ENCODE measurements around the gene SMAD2.
A peak's percentile ranks its signal among the peaks of the same experiment; 100 is the strongest.

SMAD2 gene

DNA sequence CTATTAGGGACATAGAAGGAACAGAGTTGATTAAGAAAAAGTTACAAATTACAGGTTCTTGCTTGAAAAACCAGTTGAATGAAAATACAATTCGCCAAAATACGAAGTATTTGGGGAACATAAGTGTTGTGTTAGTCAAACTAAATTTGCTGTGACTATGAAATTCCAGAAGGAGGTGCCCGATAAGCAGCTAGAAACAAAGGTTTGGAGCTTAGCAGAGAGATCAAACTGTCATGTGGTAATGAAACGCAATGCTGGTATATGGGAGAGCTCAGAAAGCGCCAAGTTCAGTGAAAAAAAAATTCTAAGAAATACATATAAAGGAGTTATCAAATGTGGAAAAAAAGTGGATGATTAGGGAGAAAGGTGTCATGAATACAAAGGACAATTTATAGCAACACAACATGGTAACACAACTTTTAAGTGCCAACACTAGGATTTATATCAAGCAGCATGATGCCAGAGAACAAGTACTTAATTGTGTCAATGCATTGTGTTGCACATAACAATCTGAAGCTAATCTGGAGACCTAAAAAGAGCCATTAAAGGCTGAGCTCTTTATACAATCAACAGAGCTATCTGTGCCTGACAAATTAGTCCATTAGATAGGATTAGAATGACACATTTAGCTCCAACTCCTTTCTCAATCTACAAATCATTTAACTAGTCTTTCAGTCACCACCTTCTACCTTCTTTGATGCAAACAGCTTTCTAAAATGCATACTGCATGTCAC, 31.2 kb downstream of the SMAD2 start:
- no peak for DNase-seq
- intact Hi-C loops (cut with DNase I) = no loop called here

DNA sequence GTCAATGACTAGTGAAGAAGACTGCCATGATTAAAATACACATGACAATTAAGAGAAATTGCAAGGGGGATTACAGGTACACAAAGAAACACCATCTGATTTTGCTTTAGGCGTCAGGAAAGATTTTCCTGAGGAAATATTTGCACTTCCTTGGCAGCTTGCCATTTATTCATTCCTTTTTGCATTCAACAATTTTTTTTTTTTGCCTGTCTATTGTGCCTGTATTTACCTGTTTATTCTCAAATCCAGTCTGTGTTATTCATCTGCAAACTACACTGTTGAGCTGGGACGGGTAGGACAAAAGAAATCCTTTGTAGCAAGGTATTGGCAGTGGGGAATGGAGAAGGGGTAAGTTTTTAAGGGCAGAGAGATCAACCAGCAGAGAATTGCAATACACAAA, 31.8 kb downstream of the SMAD2 start:
- no peak for DNase-seq
- intact Hi-C loops (cut with DNase I) = no loop called here

DNA sequence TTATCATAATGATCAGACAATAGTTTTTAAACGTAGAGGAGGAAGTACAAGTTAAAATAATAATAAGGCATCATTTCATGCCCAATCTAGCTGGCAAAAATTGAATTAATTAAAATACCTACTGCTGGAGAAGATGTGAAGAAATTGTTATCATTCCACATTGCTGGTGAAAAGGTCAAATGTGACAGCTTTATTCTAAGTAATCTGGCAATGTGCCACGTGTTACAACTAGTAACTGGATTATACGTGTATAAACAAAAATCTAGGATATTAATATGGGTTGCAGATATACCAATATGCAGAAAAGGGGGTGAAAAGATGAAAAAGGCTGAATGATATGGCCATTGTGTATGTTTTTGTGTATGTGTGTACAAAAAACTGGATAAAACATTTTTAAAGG, 32.4 kb downstream of the SMAD2 start:
- intact Hi-C loops (cut with DNase I) = no loop called here
- DNase-seq = no peak

DNA sequence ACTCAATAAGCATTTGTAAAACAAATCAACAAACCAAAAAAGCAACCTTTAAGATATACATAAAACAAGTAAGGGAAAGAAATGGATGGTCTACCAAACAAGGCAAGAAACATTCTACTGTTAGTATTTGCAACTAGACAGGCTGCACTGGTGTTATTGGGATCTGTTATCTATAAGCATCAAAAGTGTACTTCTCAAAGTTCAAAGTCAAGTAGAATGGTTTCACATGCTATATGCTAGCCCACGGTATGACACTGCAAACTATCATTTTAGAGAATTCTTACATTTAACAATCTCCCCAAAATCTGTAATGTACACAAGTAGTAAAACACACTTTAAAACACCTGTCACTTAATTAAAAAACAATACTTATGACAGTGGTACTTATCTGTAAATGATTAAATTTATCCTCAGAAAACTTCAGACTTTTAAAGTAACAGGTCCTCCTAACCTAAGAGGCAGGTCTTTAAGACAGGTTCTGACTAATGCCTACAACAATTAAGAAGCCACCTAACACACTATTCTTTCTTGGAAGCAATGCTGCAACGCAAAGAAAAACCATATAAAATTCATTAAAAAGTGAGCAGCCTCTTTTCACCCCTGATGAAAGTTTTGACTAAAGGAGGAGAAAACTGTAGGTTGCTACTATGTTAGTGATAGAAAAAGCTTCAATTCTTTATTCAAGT, 34.8 kb downstream of the SMAD2 start:
- intact Hi-C loops (cut with DNase I) = no loop called here
- no peak for DNase-seq

DNA sequence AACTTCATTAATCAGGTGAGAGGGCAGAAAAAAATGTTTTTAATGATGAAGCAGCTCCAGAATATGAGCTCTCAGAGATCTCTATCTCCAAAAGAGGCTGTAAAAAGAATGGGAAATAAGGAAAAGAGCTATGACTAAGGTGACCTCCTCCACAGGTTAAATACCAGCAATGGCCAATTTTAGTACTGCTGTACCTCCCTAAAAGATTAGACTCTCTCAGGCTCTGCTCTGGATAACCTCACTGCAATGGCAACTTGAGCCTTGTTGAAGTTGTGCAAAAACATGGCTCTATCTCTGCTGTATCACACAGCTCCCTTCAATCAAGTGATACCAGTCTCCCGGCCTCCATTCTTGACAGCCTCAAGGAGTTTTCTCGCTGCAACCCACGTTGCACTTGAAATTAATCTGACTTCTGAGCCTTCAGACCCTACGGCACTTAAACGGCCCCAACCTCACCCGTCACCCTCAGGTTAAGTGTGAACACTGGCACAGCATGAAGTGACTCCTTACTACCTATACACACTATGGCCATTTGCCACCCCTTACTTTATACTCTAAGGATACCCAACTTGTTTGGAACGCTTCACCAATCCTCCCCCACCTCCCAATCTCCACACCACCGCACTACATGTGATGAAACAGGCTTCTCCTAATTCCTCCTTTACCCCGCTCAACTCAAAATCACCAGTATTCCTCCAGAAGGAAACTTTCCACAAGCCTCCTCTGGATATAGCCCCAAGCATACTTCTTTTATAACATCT, 36.3 kb downstream of the SMAD2 start:
- intact Hi-C loops (cut with DNase I) = no loop called here
- no peak for DNase-seq

DNA sequence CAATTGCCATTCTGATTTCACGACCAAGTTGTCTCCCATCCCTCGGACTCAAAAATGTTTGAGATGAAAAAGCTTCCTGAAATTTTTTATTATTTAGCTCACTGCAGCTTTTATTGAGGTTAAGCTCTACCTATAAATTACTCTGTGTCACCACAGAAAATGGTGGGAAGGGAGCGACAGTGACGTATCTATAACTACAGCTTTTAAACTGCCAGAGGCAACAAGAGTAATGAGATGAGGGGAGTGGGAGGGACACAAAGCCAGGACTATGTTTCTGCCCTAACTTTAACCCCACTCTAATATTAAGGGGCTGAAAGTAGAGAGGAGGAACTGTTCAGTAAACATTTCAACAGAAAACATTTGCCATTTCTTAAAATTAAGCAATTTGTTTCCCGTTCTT, 37.4 kb downstream of the SMAD2 start:
- DNase-seq = no peak
- intact Hi-C loops (cut with DNase I) = no loop called here

DNA sequence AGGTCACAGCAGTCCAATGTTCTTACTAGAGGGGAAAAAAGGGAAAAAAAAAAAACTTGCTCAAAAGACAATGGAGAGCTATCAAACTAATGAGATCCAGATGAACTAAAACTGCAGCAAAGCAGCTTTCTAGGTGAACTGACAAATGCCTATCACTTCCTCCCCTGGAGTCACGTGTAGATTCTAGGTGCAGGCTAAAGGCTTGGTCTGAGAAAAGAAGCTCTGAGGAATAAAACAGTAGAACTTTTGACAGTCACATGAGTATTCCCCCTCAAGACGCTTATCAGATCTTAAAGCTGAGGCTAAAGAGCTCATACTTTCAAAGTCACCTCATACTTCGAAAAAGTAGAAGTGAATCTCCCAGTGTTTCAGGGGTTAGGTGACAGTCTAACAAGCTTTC, 42.3 kb downstream of the SMAD2 start:
- no peak for DNase-seq
- intact Hi-C loops (cut with DNase I) = no loop called here

DNA sequence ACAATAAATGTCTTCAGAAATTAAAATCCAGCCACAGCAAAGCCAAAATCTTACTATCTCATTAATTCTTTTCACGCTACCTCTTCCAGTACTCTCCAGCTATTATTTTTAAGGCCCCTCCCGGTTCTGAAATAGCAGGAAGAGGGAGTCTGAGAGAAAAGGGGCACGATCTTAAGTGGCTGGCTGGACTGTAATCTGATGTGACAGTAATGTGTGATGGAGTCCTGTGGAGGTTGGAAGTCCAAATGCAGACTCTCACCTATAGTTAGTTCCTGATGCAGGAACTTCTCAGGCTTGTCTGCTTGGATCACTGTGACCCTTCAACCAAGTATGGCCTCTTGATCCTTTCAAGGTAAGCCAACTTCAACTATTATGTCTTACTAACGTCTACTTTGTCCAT, 43.2 kb downstream of the SMAD2 start:
- no peak for DNase-seq
- intact Hi-C loops (cut with DNase I) = no loop called here

DNA sequence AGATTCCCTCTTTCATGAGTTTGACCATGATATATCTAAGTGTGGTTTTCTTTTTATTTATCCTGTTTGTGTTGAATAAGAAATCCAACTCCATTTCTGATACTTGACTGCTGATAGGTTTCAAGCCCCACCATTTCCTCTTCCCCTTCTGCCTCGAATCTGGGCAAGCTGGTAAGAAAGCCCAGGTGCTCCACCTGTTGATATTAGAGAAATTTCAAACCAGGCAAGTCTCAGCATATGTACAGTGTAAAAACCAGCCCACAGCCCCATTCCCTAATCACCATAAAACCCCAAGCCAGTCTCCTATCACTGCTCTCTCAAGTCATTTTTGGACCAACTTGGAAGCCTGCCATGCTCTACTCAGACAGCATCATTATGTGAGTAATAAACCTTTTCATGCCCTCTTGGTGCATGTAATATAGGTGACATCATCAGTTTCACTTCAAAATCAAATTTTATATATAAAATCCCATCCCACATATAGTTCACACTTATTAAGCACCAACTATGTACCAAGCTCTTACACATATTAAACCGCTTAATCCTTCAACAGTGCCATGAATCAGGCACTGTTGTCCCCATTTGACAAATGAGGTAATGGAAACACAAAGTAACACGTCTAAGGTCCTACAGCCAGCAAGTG, 46.6 kb downstream of the SMAD2 start:
- intact Hi-C loops (cut with DNase I) = no loop called here
- no peak for DNase-seq

DNA sequence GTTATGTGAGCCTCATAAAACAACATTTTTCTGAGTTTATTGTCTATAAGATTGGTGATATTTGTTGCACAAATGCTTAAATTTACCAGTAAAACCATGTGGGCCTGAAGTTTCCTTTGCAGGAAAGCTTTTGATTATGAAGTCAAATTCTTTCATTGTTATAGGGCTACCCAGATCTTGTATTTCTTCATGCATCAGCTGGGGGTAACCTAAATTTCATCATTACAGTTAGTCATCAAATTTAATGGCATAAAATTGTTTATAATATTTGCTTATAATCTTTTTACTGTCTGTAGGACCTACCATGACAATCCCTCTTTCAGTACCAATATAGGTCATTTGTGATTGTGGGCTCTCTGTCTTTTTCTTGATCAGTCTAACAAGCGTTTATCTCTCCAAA, 47.8 kb downstream of the SMAD2 start:
- no peak for DNase-seq
- intact Hi-C loops (cut with DNase I) = no loop called here

DNA sequence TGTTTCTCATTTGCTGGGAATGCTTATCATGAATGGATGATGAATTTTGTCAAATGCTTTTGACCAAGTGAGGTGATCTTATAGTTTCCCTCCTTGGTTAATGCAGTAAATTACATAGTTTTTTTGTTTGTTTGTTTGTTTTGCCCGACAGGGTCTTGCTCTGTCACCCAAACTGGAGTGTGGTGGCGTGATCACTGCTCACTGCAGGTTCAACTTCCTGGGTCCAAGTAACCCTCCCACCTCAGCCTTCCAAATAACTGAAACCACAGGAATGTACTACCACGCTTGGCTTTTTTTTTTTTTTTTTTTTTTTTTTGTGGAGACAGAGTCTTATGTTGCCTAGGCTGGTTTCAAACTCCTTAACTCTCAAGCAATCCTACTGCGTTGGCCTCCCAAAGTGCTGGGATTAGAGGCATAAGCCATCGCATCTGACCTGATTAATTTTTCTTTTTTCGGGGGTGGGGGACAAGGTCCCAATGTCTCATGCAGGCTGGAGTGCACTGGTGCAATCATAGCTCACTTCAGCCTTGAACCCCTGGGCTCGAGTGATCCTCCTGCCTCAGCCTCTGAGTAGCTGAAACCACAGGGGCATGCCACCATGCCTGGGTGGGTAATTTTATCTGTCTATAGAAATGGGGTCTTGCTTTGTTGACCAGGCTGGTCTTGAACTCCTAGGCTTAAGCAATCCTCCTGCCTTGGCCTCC, 48.6 kb downstream of the SMAD2 start:
- no peak for DNase-seq
- intact Hi-C loops (cut with DNase I) = no loop called here

DNA sequence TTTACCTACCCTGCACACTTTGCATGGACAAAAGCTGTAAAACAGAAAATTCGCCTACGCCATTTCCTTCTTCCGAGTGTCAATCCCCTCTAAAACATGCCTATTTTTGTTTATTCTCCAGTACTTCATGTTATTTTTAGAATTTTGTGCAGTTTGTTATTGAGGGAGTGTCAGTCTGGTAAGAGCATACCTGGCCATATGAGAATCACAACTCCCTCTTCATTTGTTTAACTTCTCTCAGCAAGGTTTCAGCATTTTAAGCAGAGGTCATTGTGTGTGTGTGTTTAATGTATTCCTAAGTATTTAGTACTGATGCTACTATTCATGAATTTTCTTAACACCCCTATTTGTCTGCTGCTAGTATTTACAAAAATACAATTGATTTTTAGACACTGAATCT, 49.4 kb downstream of the SMAD2 start:
- DNase-seq = no peak
- intact Hi-C loops (cut with DNase I) = no loop called here

DNA sequence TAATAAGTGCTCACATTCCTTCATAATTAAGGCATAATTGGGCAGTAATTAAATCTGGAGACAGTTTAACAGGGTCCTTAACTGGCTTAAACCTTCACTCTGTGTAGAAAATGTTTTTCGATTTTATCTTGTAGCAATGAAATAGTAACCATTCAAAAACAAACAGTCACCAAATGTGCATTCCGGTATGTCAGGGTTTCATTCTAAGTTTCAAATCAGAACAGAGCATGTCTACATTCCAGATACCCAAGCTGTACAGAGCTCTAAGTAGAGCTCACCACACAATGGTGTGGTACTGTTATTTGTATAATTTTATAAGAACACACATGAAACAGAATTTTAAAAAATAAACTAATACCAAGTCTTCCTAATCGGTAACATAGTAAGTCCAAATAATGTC, 52.6 kb downstream of the SMAD2 start:
- intact Hi-C loops (cut with DNase I) = no loop called here
- DNase-seq = no peak

DNA sequence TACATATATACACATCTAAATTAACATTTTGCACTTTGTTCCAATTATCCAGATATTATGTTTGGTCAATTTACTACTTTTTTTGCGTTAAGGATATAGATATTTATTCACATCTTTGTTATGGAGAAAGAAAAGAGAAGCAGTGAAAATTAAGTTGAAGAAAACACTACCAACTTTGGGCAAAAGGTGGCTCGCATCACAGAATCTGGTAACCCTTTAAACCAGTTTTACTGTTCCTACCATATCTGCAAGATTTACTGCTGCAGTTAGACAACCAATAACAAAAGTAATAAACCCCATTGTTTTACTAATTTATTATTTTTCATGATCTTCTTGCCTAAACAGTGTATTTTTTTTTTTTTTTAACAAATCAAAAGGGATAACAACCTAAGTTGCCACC, 53.6 kb downstream of the SMAD2 start:
- intact Hi-C loops (cut with DNase I) = no loop called here
- DNase-seq = no peak

DNA sequence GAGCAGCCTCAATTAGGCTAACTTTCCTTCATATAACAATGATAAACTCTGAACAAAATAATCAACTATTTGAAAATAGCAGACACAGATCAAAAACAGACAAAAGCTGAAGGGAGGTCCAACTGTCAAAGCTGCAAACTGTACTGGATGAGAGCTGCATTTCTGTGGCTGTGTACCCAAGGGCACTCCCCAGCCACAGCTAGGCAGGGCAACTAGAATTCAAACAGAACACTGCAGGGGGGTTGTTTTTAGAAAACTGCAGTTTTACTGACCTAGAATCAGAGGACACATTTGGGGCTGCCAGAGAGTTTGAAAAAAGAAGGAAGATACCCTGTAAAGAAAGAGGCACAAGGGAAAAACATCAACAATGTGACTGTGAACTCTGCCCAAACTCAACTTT, 56.8 kb downstream of the SMAD2 start:
- intact Hi-C loops (cut with DNase I) = no loop called here
- DNase-seq = peak in 1 of 10 donors; percentile 52

DNA sequence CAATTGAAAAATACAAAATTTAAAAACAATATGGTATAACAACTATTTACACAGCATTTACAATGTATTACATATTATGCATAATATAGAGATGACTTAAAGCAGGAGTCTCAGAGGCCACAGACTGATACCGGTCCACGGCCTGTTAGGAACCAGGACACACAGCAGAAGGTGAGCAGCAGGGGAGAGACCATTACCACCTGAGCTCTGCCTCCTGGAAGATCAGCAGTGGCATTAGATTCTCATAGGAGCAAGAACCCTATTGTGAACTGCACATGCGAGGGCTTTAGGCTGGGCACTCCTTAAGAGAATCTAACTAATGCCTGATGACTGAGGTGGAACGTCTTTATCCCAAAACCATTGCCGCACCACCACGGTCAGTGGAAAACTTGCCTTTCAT, 58.0 kb downstream of the SMAD2 start:
- intact Hi-C loops (cut with DNase I) = no loop called here
- DNase-seq = no peak

DNA sequence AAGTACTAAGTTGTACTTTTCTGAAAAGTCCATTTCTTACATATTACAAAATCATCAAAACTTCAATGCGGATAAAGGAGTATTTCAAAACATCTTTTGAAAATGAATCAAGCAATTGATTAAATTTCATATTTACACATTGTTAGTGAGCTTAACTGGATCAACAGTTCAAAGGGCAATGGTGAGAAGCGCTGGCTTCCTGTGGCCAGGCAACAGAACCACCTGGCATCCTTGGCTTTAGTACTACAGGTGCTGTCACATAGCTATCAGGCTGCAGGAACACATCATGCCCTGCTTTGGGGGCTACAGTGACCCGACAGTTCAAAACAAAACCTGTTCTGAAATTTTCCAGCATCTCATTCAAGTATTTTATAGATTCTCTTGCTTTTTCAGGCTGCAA, 59.2 kb downstream of the SMAD2 start:
- intact Hi-C loops (cut with DNase I) = no loop called here

DNA sequence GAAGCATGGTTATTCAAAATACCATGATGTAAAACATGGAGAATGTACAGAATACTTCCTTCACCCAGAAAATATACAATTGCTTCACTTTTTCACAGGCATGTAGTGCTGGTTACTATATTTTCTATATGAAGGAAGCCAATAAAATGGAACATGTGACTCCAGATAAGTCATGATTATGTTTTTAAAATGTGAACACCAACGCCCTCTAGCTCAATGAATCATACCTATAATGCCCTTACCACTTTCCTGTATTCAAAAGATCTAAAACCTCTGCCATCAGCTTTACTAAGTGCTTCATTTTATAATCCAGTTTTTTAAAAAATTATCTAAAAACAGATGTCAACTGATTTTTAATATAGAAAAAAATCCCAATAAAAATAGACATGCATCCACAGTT, 59.9 kb downstream of the SMAD2 start:
- no peak for DNase-seq
- intact Hi-C loops (cut with DNase I) = no loop called here

More for the DNA sequence above, 59.2 kb downstream of the SMAD2 start:
- no peak for DNase-seq

DNA sequence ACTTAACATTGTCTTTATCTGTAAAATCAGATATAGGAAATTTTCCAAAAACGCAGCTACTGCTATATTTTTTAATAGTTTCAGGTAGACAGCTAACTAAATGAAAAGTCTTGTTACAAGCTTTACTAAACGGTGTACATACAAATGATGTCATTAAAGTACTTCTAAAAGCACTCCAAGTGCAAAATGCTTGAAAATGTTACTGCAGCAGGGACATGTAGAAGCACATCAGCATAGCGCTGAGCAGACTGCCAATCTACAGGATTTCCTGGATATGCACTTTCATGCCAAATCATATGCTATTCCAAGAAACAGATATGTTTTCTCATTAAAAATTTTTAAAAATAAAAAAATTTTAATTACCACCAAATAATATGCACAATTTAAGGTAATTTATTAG, 61.7 kb downstream of the SMAD2 start:
- DNase-seq = no peak
- intact Hi-C loops (cut with DNase I) = no loop called here

DNA sequence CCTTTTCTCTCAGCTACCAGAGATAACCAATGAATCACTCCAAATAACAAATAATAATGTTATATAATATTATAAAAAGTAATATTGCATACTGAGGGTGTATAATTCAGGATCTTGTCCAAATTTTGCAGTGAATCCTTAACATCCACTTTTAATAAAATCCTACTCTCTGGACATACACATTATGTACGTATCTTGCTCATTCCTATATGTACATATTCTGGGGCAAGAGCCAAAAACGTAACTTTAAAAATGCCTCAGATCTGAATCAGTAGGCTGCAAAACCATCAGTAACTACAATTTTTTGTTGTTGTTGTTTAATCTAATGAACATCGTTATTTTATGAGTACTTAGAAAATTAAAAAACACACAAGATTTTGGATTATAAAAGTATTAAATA, 65.3 kb downstream of the SMAD2 start:
- intact Hi-C loops (cut with DNase I) = no loop called here
- DNase-seq = no peak

DNA sequence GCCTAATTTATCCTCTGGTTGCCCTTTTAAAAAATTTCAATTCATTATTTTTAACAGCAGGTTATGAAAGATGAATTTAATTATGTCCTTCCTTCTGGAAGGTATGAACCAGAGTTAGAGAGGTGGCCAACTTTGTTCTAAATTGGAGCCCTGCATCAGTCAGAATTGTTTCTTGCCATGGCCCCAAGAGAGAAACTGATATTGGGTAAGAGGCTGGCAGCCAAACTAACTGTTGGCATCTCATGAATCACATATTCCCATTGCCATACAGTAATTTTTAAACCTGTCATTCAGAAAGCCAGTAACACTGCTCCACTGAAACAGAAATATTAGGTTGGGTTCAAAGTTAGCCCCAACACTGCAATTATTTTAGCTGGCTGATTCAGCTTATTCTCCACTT, 67.4 kb downstream of the SMAD2 start:
- no peak for DNase-seq
- intact Hi-C loops (cut with DNase I) = no loop called here

Data from posterior cingulate gyrus (tissue), 11 donors.